NK-92 (cell line): ENCODE results near the gene LGALS9B.
"Not testable (repeated sequence)": the region's sequence is repeated elsewhere in the genome, so short reads cannot be mapped to it uniquely, and the experiment has no call there.

Experiments used
- DNase-seq: peaks from one replicate; lab custom pipeline; 2025; ENCODE audit not compliant: unreplicated experiment; lab: John Stamatoyannopoulos, UW

LGALS9B gene

DNA sequence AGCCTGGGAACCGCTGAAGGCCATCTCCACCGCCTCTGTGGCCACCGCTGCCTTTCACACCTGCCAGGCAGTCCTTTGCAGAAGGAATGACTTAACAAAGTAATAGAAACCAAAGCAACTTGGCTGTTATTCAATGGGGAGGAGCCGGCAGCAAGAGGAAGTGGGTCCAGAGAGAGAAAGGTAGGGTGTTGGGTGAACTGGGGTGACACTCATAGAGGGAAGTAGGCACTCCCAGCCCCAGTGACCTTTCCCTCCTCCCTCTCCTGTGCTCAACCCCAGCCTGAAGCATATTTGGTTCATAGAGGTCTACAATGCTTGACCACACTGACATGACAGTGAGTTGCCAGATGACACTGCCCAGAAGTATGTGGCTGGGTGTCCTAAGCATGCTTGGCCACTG lies at the start of gene LGALS9B:
Gene LGALS9B (minus strand): TSS at position 93 of the 400 bp plus-strand sequence. CDS start 69 bp downstream, at position 24.
- DNase-seq, result not testable (repeated sequence)

DNA sequence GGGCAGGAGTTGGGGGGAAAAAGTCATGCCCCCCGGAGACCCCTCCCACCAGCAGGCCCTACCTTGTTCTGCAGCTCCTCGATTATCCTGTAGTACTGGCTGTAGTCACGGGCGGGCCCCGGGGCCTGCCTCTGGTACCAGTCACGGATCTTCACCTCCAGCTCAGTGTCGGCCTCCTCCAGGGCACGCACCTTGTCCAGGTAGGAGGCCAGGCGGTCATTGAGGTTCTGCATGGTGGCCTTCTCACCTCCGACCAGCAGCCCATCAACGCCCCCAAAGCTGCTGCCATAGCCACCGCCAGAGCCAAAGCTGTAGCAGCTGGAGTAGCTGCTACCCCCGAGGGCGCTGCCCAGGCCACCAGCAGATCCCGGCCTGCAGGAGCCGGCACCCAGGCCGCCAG lies 49.6 kb upstream of the LGALS9B start:
- DNase-seq, result not testable (repeated sequence)

DNA sequence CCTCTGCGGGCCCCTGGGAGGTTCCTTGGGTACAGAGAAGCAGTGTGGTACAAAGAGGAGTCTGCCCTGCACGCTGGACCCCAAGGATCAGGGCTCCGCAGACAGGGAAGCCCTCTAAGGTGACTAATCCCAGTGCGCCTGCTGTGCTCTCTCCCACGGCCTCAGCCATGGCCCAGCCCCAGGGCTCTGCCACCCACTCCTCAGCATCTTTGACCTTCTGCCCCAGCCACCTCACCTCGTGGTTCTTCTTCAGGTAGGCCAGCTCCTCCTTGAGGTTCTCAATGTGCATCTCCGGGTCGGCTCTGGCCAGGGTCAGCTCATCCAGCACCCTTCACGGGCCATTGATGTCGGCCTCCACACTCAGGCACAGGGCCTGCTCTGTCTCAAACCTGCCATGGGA lies 47.8 kb upstream of the LGALS9B start:
- DNase-seq, result not testable (repeated sequence)

DNA sequence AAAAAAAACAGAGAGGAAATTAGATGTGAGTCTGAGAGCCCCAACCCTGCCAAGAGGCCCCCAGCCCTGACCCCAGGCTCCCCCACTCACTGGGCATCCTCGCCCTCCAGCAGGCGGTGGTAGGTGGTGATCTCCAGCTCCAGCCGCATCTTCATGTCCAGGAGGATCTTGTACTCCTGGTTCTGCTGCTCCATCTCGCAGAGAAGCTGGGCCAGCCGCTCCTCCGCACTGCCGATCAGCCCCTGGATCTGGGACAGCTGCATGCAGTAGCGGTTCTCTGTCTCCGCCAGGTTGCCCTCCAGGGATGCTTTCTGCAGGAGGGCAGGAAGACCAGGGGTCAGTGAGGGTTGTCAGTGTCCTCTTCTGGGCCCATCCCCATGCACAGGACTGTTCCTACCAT lies 46.2 kb upstream of the LGALS9B start:
- not testable (repeated sequence) for DNase-seq

DNA sequence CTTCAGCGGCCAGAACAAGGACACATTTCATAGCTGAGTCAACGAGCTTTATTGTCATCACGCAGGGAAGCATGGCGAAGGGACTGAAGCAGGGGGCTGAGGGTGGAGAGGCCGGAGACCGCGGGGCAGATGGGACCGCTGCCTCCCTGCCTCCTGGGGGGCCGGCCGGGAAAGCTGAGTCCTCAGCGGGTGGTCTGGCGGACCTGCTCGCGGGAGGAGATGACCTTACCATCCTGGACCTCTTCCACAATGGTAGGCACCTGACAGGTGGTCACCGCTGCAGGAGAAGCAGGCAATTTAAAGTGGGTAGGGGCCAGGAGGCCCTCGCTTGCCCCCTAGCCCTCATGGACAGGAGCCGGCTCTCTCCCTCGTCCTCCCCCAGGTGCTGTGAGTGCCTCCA lies 45.0 kb upstream of the LGALS9B start:
- not testable (repeated sequence) for DNase-seq

DNA sequence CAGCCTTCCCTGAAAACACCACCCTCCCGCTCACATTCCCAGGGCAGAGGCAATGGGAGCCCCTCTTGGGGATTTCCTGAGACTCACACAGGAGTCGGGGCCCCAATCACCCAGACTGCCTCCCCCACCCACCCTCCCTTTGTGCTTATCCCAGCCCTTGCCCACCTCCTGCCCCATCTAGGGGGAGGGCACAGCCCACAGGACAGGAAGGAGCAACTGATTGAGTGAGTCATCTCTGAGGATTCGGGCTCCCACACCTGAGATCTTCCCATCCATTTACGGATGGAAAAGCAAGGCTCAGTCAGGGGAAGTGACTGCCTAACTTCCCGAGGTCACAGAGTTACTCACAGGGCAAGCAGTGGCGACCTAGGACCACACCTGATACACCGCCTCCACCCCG lies 44.4 kb upstream of the LGALS9B start:
- DNase-seq, result not testable (repeated sequence)

DNA sequence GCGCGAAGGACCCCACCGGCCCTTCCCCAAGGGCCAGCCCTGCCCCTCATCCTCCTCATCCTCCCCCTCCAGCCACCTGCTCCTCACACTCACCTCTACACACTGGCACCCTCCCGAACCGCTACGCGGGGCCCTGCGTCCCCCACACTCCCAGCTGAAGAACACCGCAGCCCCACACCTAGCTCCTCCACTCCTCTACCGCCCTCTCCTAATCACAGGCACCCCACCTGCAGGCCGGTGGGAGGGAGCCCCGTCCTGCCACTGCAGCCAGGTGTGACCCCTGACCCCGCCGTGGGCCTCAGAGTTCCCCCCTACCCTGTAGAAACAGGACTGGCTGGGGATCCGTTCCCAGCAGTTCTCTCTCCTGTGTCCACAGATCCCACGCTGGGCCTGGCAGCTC lies 38.0 kb upstream of the LGALS9B start:
- not testable (repeated sequence) for DNase-seq

DNA sequence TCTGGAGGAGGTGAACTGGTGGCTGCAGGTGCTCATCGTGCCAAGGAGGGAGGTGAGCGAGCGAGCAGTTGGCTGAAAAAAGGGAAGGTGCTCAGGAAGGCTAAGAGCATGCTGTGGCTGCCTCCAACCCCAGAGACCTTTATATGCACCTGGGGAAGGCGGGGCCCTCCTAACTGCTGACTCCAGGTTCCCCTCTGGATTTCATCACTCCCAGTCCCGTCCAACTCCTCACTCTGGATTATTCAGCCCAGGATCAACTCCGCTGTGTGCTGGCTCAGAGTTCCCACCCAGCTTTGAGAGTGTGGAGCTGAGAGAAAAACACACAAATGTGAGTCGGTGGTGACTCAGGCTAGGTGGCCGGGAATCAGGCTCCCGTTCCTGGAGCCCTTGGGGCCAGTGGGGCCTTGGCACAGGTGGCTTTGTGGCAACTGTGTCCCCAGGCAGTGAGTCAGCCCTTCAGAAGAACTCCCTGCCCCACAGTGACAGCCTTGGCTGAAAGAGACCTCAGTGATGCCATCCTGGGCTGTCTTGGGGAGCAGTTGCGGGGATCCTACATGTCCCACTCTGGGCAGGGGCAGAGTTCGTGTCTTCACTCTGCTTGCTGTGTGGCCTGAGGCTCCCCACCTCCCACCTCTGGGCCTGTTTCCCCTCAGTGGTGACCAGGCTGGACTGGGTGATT lies 37.2 kb upstream of the LGALS9B start:
- not testable (repeated sequence) for DNase-seq

DNA sequence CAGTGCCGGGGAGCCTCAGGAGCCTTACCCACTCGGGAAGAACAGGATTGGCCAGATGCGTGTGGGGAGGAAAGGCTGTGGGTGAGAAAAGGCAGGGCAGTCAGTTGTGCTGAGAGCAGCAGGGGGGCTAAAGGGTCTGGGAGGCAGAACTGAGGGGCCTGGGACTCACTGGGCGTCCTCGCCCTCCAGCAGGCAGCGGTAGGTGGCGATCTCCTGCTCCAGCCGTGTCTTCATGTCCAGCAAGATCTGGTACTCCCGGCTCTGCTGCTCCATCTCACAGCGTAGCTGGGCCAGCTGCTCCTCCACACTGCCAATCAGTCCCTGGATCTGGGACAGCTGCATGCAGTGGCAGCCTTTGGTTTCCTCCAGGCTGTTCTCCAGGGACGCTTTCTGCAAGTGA lies 34.6 kb upstream of the LGALS9B start:
- not testable (repeated sequence) for DNase-seq

DNA sequence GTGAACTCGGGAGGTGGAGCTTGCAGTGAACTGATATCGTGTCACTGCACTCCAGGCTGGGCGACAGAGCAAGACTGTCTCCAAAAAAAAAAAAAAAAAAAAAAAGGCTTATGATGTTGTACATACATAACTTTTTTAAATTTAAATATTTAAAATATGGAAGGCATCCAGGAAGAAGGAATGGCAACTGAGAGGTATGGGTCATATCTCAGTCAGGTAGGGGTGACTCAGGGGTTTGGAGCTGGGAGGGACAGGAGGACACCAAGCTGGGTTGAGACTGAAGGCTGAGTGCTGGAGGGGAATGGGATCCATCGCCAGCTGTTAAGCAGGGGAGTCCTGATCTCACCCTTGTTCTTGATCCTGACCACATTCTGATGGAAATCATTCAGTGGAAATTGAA lies 33.0 kb upstream of the LGALS9B start:
- DNase-seq, result not testable (repeated sequence)

DNA sequence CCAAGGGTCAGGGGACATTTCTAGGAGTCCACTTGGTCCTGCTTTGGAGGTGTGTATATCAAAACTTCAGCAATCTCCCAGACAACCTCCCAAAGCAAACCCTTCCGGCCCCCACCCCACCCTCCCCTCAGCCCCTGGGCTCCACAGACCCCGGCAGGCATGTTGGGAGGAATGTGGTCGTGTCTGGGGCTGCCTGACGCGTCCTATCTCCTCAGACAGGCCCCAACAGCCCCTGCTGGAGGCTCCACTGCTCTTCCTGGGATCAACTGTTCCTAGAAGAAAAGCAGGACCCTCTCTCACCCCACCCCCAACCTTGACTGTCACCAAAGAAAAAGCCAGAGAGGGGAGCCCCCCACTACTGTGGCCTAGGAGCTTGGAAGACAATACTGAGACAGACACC lies 28.1 kb upstream of the LGALS9B start:
- DNase-seq, result not testable (repeated sequence)

DNA sequence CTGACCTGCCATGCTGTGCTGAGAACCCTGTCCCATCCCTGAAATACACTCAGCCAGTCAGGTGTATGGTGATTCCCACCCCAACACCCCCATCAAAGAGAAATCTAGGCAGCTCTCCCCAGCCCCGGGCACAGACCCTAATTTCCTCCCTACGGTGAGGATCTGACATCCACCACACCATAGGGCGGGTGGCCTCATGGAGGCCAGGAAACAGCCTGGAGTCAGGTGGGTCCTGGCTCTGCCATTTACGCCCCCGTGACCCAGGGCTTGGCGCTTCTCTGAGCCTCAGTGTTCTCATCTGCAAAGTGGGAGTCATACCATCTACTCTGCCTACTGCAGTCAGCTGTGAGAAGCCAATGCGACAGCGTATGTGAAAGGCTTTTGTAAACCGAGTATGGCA lies 27.4 kb upstream of the LGALS9B start:
- not testable (repeated sequence) for DNase-seq

DNA sequence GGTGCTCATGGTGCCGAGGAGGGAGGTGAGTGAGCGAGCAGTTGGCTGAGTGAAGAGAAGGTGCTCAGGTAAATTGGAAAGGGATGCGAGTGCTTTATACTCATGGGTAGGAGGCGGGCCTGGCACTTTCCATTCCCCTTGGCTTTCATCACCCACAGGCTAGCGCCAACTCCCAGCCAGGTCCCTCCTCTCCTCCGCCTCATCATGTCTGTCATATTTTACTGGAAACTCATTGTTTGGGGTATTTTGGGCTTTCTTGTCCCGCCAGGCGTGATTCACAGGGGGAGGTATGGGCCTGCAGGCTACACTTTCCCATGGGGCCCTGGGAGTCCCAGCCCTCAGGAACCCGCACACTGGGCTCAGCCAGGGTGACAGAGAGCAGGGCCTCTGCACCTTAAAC lies 26.8 kb upstream of the LGALS9B start:
- not testable (repeated sequence) for DNase-seq

DNA sequence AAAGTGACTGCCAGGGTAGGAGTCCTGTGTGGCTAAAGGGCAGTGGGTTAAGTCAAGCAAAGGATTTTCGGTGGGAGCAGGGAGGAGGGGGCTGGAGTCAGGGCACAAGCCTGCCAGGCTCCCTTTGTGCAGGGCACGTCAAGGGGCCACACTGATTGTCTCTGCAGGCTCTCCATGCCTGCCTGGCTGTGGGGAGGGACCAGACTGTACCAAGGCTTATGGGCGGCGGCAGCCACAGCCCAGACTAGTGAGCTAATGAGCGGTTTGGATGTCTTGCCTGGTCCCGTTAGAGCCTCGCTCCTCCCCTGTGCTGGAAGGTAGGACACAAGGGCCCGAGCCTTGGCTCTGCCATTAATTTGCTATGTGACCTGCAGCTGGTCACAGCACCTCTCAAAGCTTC lies 25.6 kb upstream of the LGALS9B start:
- not testable (repeated sequence) for DNase-seq

DNA sequence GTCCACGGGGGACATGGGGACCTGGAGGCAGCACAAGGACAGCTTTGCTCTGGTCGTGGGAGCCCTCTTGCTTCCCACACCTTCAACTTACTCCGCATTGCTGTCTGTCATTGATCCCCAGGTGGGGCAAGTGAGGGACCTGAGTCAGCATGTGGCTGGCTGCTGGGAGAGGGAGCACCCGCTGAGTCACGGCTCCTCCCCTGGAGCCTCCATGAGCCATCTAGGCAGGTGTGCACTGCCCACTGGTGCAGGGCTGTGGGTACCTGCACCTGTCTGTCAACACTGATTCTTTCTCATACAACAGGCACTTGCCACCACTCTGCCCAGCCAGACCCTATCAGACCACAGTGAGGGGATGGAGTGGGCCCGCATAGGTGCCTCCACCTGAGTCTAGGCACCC lies 24.8 kb upstream of the LGALS9B start:
- DNase-seq, result not testable (repeated sequence)

DNA sequence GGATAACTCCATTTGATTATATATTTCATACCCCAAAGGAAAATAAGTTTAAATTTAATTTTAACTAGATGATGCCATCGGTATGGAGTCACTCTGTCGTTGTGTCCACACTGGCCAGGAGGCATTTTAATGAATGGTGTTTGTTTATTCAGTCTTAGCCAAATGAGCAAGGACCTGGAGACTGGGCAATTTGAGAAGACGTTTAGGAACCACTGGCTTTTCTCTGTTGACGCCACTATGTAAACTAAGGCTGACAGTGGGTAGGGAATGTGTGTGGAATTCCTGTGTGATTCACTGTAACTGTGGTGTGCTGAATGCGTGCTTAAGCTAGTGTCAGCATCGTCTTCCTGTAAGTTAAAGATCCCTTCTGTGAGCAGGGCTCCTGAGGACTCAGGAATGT lies 17.6 kb upstream of the LGALS9B start:
- not testable (repeated sequence) for DNase-seq

DNA sequence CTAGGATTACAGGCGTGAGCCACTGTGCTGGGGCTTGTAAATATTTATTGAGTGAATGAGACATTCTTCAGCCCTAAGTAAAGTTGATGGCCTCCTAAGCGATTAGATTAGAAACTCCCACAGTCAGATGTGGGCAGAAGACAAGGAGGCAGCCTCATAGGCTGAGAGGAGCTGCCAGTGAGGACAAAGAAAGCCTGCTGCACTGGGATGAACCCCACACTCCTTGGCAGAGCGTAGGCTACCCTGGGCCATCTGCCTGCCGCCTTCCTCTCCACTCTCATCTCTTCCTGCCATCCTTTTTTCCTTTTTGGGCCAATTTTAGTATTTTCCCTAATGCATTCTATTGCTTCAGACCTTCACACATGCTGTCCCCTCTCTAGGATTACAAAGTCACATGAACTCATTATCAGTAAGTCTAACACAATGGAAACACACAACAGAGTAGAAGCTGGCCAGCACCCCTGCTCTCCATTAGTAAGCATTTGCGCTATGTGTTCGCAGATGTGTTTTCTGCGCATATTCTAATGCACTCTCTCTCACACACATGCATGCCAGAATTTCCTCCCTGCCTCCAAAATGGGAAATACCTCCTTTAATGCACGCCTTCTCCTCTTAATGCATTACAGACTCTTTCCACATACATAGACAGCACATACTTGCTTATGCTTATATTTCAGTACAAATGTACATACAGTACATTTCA lies 12.7 kb upstream of the LGALS9B start:
- not testable (repeated sequence) for DNase-seq

DNA sequence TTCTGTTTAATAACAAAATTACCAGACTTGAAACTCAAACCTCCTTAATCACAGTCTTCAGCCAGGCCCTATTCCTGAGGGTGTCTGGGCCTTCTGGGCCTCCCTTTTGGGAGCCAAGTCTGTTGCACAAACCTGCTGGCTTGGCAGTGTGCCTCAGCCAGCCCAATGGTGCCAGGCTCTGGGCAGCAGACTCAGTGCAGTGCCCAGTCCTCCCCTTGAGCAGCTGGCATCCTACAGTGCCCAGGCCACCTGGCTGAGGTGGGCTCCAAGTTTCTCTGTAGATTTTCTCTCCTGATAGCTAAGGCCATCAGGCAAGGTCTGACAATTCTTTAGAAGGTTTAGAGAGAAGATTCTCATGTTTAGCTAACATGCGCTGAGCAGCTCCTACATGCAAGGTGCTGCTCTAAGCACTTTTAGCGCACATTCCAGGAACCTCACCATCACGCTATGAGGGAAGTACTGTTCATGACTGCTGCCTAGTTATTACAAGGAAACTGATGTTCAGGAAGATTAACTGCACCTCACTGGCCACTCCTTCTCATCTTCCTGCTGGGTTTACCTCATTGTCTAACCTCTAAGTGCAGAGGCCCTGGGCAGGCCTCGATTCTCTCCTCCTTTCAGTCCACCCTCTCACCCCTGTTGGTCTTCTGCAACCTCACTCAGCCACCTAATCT lies 10.2 kb upstream of the LGALS9B start:
- DNase-seq, result not testable (repeated sequence)

DNA sequence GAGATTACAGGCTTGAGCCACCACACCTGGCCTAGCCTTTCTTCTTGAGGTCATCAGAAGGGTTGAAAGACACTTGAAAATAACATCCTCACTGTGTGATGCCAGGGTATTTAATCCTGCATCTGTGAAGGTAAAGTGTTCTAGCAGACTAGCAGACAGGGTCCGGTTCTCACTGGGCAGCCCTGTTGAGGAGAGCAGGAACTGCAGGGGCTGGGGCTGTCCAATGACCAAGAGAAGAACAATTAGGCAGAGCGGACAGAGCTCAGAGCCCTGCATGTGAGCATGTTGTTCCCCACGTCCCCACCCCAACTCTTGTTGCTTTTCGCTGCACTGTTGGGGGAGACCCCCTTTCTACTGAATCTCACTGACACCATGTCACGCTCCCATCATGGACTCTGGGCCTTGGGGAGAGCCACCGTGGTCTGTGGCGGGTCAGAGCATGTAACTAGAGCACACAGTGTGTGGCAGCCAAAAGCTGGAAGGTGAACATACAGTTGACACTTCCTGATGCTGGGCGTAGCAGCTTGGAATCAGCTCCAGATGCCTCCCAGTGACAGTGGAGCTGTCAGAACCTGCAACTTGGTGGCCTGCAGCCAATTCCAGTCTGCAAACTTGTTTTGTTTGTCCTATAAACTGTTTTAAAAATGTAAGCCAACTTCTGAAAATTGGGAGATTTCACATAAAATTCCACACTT lies 7.9 kb upstream of the LGALS9B start:
- DNase-seq, result not testable (repeated sequence)

DNA sequence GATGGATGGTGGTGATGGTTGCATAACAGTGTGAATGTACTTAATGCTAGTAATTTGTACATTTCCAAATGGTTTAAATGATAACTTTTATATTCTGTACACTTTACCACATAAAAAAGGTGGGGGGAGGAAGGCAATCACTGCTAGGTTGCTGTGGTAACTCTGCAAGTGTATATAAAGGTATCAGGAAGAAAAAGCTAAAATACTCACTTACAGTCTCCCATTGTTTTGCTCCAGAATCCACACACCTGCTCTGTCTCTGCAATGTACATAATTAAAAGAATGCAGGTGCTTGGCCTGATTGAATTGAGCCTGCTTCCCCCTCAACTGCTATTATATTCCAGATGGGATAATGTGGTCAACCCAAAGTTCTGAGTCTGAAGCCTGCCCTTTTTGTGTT lies 6.7 kb upstream of the LGALS9B start:
- not testable (repeated sequence) for DNase-seq

DNA sequence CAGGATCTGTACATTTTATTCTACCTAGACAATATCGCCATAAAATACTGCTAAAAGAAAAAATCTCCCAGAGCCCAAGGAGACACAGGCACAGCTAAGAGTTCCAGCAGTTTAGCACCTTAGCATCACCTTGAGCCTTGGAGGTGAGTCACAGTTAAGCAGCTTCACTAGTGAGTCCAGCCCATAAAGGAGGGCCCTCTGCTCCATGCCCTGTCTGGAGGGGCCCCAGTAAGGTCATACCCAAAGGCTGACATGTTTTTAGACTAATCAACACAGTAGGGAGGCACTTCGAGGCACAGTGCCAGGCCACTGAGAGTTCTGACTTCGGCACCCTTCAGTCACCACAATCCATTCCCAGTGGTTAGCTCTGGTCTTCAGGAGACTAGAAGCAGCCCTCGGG lies 2.6 kb upstream of the LGALS9B start:
- not testable (repeated sequence) for DNase-seq
